Choroid plexus epithelial cell (primary cell): Measurements from ENCODE around the gene WDR89.

Experiments
- DNase-seq: peaks from one replicate; pipeline ENCODE4 v3.0.0-alpha.2; 2010; ENCODE audit warnings: low read depth
- H3K4me3 ChIP-seq: 2 replicates; pipeline ENCODE4 v1.5.1; 2011; ENCODE audit warnings: low read depth, mild to moderate bottlenecking, control low read depth, low read length, moderate library complexity
- CTCF ChIP-seq: conservative IDR thresholded peaks from 2 replicates; pipeline ENCODE4 v1.5.1; 2011; ENCODE audit warnings: low read depth, mild to moderate bottlenecking, control low read depth, inconsistent platforms, low read length, moderate library complexity

WDR89 gene

GRCh38 chr14:63573581-63573980, 68.1 kb downstream of the WDR89 start:
- H3K4me3 ChIP-seq, result no peak overlapping the region
- DNase-seq, result peak; percentile 33
- TF ChIP-seq CTCF, result no peak

GRCh38 chr14:63565448-63565847, 76.2 kb downstream of the WDR89 start:
- DNase-seq, result no peak
- no peak for TF ChIP-seq CTCF
- no peak overlapping the region for H3K4me3 ChIP-seq

- DNase-seq, result peak; percentile 40
- no peak for TF ChIP-seq CTCF
- no peak overlapping the region for H3K4me3 ChIP-seq
These were observed 77.4 kb downstream of the WDR89 start for GRCh38 chr14:63564318-63564717.

GRCh38 chr14:63563370-63564026, 78.2 kb downstream of the WDR89 start:
- peak; percentile 53 for DNase-seq
- H3K4me3 ChIP-seq, result no peak overlapping the region
- TF ChIP-seq CTCF, result no peak

GRCh38 chr14:63562405-63562804, 79.3 kb downstream of the WDR89 start:
- H3K4me3 ChIP-seq, result no peak overlapping the region
- no peak for TF ChIP-seq CTCF
- peak; percentile 24 for DNase-seq

- no peak for DNase-seq
- no peak for TF ChIP-seq CTCF
- no peak overlapping the region for H3K4me3 ChIP-seq
These were observed 86.1 kb downstream of the WDR89 start for GRCh38 chr14:63555572-63555971.

- no peak overlapping the region for H3K4me3 ChIP-seq
- DNase-seq, result no peak
- no peak for TF ChIP-seq CTCF
These were observed 90.3 kb downstream of the WDR89 start for GRCh38 chr14:63551332-63551731.
